GM12872 (cell line): ENCODE measurements around the gene HPGDS.

Experiments used
- CTCF ChIP-seq: IDR thresholded peaks from 3 replicates; pipeline ENCODE4 v1.5.1; 2011; ENCODE audit warnings: low read depth, mild to moderate bottlenecking, low read length, moderate library complexity; ENCODE audit not compliant: insufficient read depth

HPGDS gene

GRCh38 chr4:94305466-94306225 lies 37.0 kb downstream of the HPGDS start:
- TF ChIP-seq CTCF = no peak

- TF ChIP-seq CTCF = peak; percentile 49; the same call in 1 of the 3 replicates
Measured at GRCh38 chr4:94304365-94304971, 38.2 kb downstream of the HPGDS start.

- TF ChIP-seq CTCF = no peak
Measured at GRCh38 chr4:94302191-94302590, 40.4 kb downstream of the HPGDS start.

- TF ChIP-seq CTCF = no peak
Measured at GRCh38 chr4:94298725-94299252, 43.8 kb downstream of the HPGDS start.

DNA sequence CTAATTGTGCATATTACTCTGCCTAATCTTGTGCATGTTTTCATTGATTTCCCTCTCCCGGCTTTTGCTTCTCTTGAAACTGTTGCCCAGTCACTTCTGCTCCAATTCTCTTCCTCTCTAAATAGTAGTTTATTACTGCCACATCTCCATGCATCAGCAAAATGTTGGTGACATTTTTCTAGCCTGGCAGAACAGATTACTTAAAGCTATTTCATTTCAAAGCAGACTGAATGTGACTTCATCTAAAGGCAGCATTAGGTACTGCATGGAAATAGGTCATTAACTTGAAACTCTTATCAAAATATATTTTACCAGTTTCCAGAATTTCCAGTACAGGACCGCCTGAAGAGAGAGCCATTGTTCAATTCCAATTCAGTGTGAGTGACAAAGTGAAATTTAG lies 52.4 kb downstream of the HPGDS start:
- no peak for TF ChIP-seq CTCF

DNA sequence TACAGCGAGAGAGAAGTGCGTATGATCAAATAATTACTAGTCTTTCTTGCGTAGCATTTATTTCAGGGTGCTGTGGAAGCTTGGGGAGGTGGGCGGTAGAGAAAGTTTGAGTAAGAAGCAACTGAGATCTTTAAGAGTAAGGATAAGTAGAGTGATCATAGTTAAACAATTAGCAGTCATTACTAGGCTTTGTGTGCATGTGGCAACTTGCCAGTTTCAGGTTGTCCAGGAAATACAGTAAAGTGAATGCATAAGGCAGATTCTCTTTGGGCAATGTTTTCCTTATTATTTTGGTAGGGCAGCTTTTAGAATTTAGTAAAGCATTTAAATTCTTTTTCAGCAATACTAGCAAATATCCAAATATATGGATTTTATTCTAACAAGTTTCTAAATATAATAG lies 57.0 kb downstream of the HPGDS start:
- no peak for TF ChIP-seq CTCF

- no peak for TF ChIP-seq CTCF
Measured at GRCh38 chr4:94284889-94285288, 57.7 kb downstream of the HPGDS start.
